KMS-11 (cell line): ENCODE measurements around the gene PSMC3IP.

Experiments used
- H2AFZ ChIP-seq: fragments of 200-600 bp; sonication (generic); 2 replicates; pipeline ENCODE4 v1.6.1; 2016; ENCODE audit warnings: antibody characterized with exemption, mixed run types, low read depth
- H3K27ac ChIP-seq: fragments of 200-600 bp; sonication (generic); 2 replicates; pipeline ENCODE4 v1.6.1; 2016; ENCODE audit warnings: mild to moderate bottlenecking, mixed run types
- H3K27me3 ChIP-seq: fragments of 200-600 bp; sonication (generic); 2 replicates; pipeline ENCODE4 v1.6.1; 2017; ENCODE audit warnings: mild to moderate bottlenecking, low read depth, mixed run types, moderate library complexity; ENCODE audit not compliant: insufficient read depth
- H3K36me3 ChIP-seq: fragments of 200-600 bp; sonication (generic); 2 replicates; pipeline ENCODE4 v1.6.1; 2017; ENCODE audit warnings: mild to moderate bottlenecking, mixed run types; ENCODE audit not compliant: insufficient read depth
- H3K4me1 ChIP-seq: fragments of 200-600 bp; sonication (generic); 2 replicates; pipeline ENCODE4 v1.6.1; 2016; ENCODE audit warnings: mild to moderate bottlenecking, low read depth, mixed run types; ENCODE audit not compliant: poor library complexity, severe bottlenecking
- H3K4me2 ChIP-seq: fragments of 200-600 bp; sonication (generic); 2 replicates; pipeline ENCODE4 v1.7.0; 2016; ENCODE audit warnings: mild to moderate bottlenecking, mixed run types
- H3K4me3 ChIP-seq: fragments of 200-600 bp; sonication (generic); IDR thresholded peaks from 2 replicates; pipeline ENCODE4 v1.6.1; 2017; ENCODE audit warnings: low read depth, low read length, mixed read lengths; ENCODE audit not compliant: insufficient read depth
- H3K79me2 ChIP-seq: fragments of 200-600 bp; sonication (generic); 2 replicates; pipeline ENCODE4 v1.6.1; 2016; ENCODE audit warnings: low read depth, mixed run types; ENCODE audit not compliant: insufficient read depth
- H3K9ac ChIP-seq: fragments of 200-600 bp; sonication (generic); 2 replicates; pipeline ENCODE4 v1.6.1; 2016; ENCODE audit warnings: mild to moderate bottlenecking, mixed run types
- H4K20me1 ChIP-seq: fragments of 200-600 bp; sonication (generic); 2 replicates; pipeline ENCODE4 v1.6.1; 2016; ENCODE audit warnings: mild to moderate bottlenecking, mixed run types; ENCODE audit not compliant: insufficient read depth
- TF ChIP-seq, protein P1 (sequence below): fragments of 200-600 bp; sonication (generic); conservative IDR thresholded peaks from 2 replicates; pipeline ENCODE4 v1.6.1; 2017; ENCODE audit warnings: low read depth, mild to moderate bottlenecking, antibody characterized with exemption, low read length, moderate library complexity, mixed read lengths

The PSMC3IP gene

GRCh38 chr17:42563543-42563942 is 14.0 kb downstream of the PSMC3IP start:
- no peak overlapping the region for H3K27ac ChIP-seq
- no peaks in the 10 kb centered on the region for H4K20me1 ChIP-seq
- peaks cover 42% of the 10 kb centered on the region for H3K4me1 ChIP-seq
- H3K79me2 ChIP-seq = peaks cover 34% of the 10 kb centered on the region
- no peaks in the 10 kb centered on the region; the same call in 1 of the 2 replicates for H3K36me3 ChIP-seq
- no peak overlapping the region for H2AFZ ChIP-seq
- no peak overlapping the region for H3K9ac ChIP-seq
- TF ChIP-seq, protein P1, sequence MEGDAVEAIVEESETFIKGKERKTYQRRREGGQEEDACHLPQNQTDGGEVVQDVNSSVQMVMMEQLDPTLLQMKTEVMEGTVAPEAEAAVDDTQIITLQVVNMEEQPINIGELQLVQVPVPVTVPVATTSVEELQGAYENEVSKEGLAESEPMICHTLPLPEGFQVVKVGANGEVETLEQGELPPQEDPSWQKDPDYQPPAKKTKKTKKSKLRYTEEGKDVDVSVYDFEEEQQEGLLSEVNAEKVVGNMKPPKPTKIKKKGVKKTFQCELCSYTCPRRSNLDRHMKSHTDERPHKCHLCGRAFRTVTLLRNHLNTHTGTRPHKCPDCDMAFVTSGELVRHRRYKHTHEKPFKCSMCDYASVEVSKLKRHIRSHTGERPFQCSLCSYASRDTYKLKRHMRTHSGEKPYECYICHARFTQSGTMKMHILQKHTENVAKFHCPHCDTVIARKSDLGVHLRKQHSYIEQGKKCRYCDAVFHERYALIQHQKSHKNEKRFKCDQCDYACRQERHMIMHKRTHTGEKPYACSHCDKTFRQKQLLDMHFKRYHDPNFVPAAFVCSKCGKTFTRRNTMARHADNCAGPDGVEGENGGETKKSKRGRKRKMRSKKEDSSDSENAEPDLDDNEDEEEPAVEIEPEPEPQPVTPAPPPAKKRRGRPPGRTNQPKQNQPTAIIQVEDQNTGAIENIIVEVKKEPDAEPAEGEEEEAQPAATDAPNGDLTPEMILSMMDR = no peak
- H3K4me3 ChIP-seq = no peak overlapping the region
- no peaks in the 10 kb centered on the region for H3K27me3 ChIP-seq
- H3K4me2 ChIP-seq = peak overlapping the region; percentile 66

GRCh38 chr17:42563143-42563509 is 14.4 kb downstream of the PSMC3IP start:
- no peaks in the 10 kb centered on the region for H4K20me1 ChIP-seq
- no peak overlapping the region for H2AFZ ChIP-seq
- H3K27me3 ChIP-seq = no peaks in the 10 kb centered on the region
- H3K4me2 ChIP-seq = peak overlapping the region; percentile 66
- H3K4me3 ChIP-seq = no peak overlapping the region
- H3K9ac ChIP-seq = no peak overlapping the region
- no peak overlapping the region for H3K27ac ChIP-seq
- H3K4me1 ChIP-seq = peaks cover 38% of the 10 kb centered on the region
- H3K36me3 ChIP-seq = no peaks in the 10 kb centered on the region; the same call in 1 of the 2 replicates
- TF ChIP-seq, protein P1 = no peak
- peaks cover 30% of the 10 kb centered on the region for H3K79me2 ChIP-seq

- Histone ChIP-seq H3K79me2 (peaks cover 25% of the 10 kb centered on the region), H4K20me1 (no peaks in the 10 kb centered on the region), H3K27me3 (no peaks in the 10 kb centered on the region), H2AFZ (peak overlapping the region; percentile 81; the same call in 1 of the 2 replicates), H3K4me3 (peak overlapping the region; percentile 31), H3K36me3 (no peaks in the 10 kb centered on the region; the same call in 1 of the 2 replicates), H3K4me1 (peaks cover 34% of the 10 kb centered on the region), H3K4me2 (peak overlapping the region; percentile 66), H3K9ac (peak overlapping the region; percentile 65), H3K27ac (peak overlapping the region; percentile 47)
- TF ChIP-seq, protein P1 = no peak
These were observed 15.0 kb downstream of the PSMC3IP start for GRCh38 chr17:42562388-42563142.

GRCh38 chr17:42561897-42562387 is 15.6 kb downstream of the PSMC3IP start, which contains the start of gene COASY:
COASY (plus strand) TSS chr17:42562148; CDS start chr17:42562623, 475 bp downstream.
- H3K27me3 ChIP-seq = no peaks in the 10 kb centered on the region
- H3K4me3 ChIP-seq = peak within 1 kb of the TSS; percentile 31
- H3K4me1 ChIP-seq = peaks cover 34% of the 10 kb centered on the region
- H3K27ac ChIP-seq = peak within 1 kb of the TSS; percentile 47
- peak within 1 kb of the TSS; percentile 81 for H2AFZ ChIP-seq
- H3K4me2 ChIP-seq = peak within 1 kb of the TSS; percentile 66
- no peaks in the 10 kb centered on the region for H4K20me1 ChIP-seq
- H3K9ac ChIP-seq = peak within 1 kb of the TSS; percentile 65
- H3K79me2 ChIP-seq = peaks cover 21% of the 10 kb centered on the region
- no peaks in the 10 kb centered on the region; the same call in 1 of the 2 replicates for H3K36me3 ChIP-seq
- TF ChIP-seq, protein P1 = no peak
